Cardiac septum (tissue), 1 donor: ENCODE results near the gene GLP2R. TPM values are rescaled to one million over a fixed set of nuclear protein-coding genes. Genes with fewer than 3 reads are reported as not detected.

Experiments
- DNase-seq: peaks from one replicate; pipeline ENCODE4 v3.0.0-alpha.2; 2020; ENCODE audit warnings: low spot score
- intact Hi-C: fragments of 100-400 bp; cut with DNase I; formaldehyde crosslinking; loops from one replicate; pipeline ENCODE4 v1.14.0; 2022
- total RNA-seq: library from RNA; stranded (reverse); fragmentation: NEBNext Ultra II Directional; extraction: Animal tissue kit (Norgen Biotek cat#: 25700); gene quantifications from one replicate; pipeline ENCODE4 v1.2.1, GENCODE V29; 2021
- donor health status: DM: no; HTN: no; CAD: no.

GLP2R gene
- total RNA-seq, 1 donor from 2014 or later = 0.05 TPM

- DNase-seq = no peak
- intact Hi-C loops = no loop called here
These were observed 16.5 kb downstream of the GLP2R start for GRCh38 chr17:9842057-9842758.

- intact Hi-C loops = no loop called here
- no peak for DNase-seq
These were observed 17.7 kb downstream of the GLP2R start for GRCh38 chr17:9843152-9844010.

DNA sequence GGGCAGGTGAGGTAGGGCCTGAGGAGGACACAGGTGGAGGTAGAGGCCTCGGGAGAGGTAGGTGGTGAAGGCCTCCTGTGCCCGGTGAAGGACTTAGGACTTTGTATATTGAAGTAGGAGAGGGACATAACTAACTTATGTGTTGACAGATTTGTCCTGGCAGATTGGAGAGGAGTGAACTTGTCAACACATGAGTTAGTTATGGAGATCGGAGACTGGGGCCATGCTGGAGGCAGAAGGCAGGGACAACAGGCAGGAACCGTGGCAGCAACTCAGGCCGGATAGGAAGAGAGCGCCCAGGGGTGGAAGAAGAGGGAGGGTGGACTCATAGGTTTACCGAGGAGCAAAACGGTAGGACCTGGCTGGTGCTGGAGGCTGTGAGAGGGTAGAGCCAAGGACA lies 18.4 kb downstream of the GLP2R start:
- DNase-seq = no peak
- intact Hi-C loops = no loop called here

GRCh38 chr17:9845306-9845705 lies 19.6 kb downstream of the GLP2R start:
- intact Hi-C loops = no loop called here
- no peak for DNase-seq

DNA sequence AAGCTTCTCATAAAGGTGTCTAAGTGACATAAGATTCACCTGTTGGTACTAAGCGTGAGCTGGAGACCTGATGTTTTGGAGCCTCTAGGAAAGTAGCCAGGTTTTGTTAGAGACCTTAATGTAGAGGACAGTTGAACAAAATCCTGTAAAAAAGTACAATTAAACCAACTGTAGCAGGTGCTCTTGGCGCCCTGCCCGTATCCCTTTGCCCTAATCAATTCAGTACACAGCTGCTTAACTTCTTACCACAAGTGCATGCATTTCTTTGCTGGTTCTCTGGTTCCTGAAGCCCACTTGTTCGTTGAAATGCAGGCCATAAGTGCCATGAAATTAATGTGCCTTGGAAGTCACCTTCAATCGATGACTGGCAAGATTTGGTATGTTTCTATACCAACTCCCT lies 24.4 kb downstream of the GLP2R start:
- intact Hi-C loops = no loop called here
- no peak for DNase-seq

DNA sequence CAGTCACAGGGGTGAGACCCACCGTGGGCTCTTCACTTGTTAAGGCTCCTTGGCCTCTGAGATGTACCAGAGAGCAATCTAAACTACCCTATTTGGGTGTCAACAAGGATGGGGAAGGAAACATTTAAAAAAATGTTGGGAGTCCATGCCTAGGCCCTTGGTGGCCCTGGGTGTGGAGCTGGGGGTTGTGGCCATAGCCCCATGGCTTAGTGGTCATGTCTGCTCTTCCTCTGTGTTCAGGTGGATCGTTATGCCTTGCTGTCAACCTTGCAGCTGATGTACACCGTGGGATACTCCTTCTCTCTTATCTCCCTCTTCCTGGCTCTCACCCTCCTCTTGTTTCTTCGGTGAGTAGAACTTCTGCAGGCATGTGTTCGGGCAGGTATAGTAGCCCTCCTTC lies 28.5 kb downstream of the GLP2R start:
- intact Hi-C loops = no loop called here
- DNase-seq = no peak

DNA sequence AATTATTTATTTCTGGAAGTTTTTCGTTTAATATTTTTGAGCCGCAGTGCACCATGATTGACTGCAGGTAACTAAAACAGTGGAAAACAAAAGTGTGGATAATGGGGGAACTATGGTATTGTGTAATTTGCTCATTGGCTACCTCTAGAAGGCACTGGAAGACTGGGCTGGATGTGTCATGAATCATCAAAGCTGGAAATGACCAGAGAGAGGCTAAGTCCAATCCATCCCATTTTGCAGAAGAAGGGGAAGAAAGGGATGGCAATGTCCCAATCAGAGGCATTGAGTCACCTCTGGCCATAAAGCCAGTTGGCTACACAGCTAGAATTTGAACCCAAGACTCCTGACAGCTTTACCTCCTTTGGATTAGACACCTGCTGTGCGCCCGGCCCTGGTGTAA lies 29.3 kb downstream of the GLP2R start:
- DNase-seq = no peak
- intact Hi-C loops = no loop called here

- intact Hi-C loops = no loop called here
- DNase-seq = no peak
These were observed 34.1 kb downstream of the GLP2R start for GRCh38 chr17:9859781-9860180.

DNA sequence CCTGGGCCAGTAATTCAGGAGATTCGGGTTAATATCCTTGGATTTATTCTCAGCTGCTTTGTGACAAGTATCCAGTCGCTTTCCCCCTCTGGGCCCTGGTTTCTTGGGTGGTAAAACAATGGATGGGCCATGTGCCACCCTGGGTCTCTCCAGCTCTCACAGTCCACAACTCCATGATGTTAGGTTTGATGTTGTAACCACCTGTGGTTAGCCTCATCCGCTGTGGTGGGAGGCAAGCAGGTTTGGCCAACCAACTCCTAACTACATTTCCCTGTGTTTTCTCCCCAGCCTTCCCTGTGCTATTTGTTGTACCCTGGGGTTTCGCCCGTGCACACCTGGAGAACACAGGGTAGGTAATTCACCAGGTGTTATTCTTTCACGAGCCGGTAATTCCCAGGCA lies 35.1 kb downstream of the GLP2R start:
- no peak for DNase-seq
- intact Hi-C loops = no loop called here

DNA sequence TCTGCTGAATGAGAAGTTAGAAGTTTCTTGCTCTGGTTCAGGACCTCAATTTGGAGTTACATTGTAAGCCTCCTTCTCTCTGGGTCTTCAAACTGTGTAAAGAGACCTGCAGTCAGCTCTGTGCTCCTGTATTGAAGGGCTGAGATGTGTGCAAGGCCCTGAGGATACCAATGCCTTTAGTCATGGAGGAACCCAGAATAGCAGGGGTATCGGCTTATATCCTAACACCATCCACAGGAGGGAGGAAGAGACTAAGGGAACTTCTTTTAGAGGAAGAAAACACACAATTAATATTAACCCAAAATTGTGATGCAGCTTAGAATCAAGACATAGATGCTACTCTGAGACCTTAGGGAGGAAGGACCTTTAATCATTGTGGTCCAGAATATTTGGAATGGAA lies 36.5 kb downstream of the GLP2R start:
- DNase-seq = no peak
- intact Hi-C loops = no loop called here

DNA sequence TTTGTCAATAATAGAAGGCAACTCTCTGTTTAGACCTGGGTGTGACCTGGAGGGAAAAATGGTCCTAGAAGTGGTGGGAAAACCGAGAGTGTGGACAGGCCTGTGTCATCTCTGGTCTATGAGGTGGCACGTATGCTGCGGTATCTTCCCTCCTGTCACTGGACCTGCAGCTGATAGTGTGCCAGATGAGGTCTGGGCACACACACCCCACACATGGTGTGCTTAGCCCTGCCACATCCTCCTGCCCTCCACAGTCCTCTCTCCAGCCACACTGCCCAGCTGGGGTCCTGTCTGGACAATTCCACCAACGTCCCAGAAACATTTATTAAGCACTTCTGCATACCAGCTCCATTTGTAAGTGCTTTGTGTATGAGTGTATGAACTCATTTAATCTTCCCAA lies 37.2 kb downstream of the GLP2R start:
- intact Hi-C loops = no loop called here
- DNase-seq = no peak

DNA sequence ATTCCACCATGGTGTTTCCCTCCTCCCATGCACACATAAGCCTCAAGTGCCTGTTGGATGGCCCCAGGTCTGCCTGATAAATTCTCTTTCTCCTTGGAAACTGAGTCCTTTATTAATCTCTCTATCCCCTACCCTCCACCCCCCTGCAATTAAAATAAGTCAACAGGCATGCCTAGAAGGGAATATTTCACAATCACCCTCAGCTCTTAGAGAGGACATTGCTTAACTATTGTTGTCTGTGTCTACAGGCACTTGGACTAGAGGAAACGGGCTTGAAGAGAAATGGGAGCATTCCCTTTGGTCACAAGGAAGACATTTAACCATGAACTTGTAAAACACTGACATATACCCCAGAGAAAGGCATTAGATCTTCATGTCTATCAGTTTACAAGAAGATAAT lies 39.9 kb downstream of the GLP2R start:
- intact Hi-C loops = no loop called here
- no peak for DNase-seq

- intact Hi-C loops = no loop called here
- DNase-seq = no peak
These were observed 42.8 kb downstream of the GLP2R start for GRCh38 chr17:9868552-9868951.

DNA sequence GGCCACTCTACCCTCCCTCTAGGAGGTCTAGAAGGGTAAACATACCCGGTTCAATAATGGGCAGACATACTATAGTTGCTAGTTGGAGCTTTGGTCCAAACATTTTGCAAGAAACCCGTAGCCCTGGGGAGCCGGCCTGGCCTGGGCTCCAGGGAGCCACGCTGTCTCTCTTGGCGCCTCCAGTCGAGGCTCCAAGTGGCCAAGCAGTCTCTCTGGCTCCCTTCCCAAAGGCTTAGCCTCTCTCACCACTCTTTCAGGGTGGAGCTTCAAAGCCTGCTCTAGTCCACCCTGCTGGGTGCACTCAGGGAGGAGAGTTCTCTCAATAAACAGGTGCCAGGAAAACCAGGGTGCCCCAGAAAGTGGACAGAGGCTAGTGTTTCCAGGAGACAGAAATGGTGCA lies 47.1 kb downstream of the GLP2R start:
- intact Hi-C loops = no loop called here
- DNase-seq = no peak

DNA sequence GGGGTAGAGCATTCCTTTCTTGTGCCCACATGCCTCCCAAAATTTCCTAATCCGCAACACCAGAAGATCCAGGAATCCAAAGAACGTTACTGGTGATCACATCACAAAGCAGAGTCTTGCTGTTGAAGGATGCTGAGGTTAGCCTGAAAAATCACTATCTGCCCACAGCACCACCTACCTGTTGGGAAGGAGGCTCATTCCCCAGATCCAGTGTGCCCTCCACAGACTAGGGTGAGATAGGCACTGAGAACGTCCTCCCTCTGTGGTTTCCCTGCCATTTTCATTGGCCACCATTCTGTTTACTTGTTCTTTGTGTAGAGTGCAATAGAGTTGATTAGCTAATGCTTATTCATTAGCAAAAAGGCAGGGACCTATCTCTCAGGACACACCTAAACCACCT lies 49.0 kb downstream of the GLP2R start:
- DNase-seq = no peak
- intact Hi-C loops = no loop called here

DNA sequence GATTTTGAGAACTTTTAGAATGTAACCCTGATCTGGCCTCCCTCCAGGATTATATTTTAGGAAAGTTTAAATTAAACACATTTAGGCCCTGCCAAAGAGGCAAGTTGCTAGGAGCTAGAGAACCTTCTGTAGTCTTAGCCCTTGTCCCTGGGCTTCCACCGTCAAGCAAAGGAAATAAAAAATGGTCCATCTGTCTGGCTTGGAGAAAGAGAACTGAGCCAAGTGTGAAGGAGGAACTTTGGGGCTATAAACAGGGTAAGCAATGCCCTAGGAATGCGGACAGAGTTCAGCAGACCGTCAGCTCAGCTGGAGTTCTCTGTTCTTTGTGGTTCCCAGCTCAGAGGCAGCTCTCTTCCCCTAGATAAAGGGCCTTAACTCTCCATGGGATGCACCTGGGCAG lies 49.7 kb downstream of the GLP2R start:
- intact Hi-C loops = no loop called here
- DNase-seq = no peak

GRCh38 chr17:9878356-9878755 lies 52.6 kb downstream of the GLP2R start:
- intact Hi-C loops = no loop called here
- DNase-seq = no peak

DNA sequence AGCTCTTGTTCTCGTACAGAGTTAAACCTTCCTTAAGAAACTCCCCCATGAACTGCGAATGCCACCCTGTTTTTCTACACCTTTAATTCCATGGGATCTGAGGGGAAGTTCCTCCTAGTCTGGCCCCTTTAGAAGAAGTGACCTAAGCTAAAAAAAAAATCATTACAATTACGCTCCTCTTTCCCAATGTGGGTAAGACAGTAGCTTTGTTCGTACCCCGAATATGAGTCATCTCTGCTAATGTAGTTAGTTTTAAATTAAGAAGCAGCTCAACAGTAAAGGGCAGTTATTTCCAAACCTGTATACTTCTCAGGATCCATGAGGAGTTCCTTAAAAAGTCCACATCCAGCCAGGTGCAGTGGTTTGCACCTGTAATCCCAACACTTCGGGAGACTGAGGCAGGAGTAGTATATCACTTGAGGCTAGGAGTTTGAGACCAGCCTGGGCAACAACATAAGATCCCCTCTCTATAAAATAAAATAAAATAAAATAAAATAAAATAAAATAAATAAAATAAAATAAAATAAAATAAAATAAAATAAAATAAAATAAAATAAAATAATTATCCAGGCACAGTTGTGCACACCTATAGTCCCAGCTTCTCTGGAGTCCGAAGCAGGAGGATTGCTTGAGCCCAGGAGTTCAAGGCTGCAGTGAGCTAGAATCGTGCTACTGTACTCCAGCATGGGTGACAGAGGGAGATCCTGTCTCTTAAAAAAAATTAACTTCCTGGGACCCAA lies 53.2 kb downstream of the GLP2R start:
- intact Hi-C loops = no loop called here
- no peak for DNase-seq

- DNase-seq = no peak
- intact Hi-C loops = no loop called here
These were observed 54.9 kb downstream of the GLP2R start for GRCh38 chr17:9880582-9880999.

DNA sequence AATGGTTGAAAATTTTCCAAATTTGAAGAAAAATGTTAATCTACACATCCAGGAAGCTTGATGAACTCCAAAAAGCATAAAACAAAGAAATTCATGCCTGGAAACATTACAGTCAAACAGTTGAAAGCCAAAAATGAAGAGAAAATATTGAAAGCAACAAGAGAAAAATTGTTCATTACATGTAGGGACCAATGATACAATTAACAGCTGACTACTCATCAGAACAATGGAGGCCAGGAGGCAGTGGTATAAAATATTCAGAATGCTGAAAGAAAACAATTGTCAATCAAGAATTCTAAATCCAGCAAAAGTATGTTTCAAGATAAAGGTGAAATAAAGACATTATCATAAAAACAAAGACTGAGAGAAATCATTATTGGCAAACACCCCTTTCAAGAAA lies 57.7 kb downstream of the GLP2R start:
- DNase-seq = no peak
- intact Hi-C loops = no loop called here
